Activated CD8-positive, alpha-beta T cell treated with anti-CD3 and anti-CD28 coated beads for 36 hours (primary cell): Measurements from ENCODE around the gene TLR8. TPM values are rescaled to one million over a fixed set of nuclear protein-coding genes. Genes with fewer than 3 reads are reported as not detected.
A peak's percentile ranks its signal among the peaks of the same experiment; 100 is the strongest.

ENCODE experiments used
- ATAC-seq: fragments of 200-7000 bp; cut with Tn5 transposase; one replicate; pipeline ENCODE4 v1.10.0; 2021; ENCODE audit warnings: mild to moderate bottlenecking, moderate library complexity
- CTCF ChIA-PET: fragments of 350-600 bp; sonication (Branson Sonifier 250); formaldehyde crosslinking; loops from one replicate; lab custom pipeline; 2021; ENCODE audit warnings: antibody characterized with exemption; lab: Charles Lee
- POLR2A ChIA-PET: fragments of 350-600 bp; sonication (Branson Sonifier 250); formaldehyde crosslinking; loops from one replicate; lab custom pipeline; 2021; ENCODE audit warnings: antibody characterized with exemption; lab: Charles Lee
- DNase-seq: peaks from one replicate; pipeline ENCODE4 v3.0.0-alpha.2; 2020
- H3K27ac Mint-ChIP-seq: one replicate; pipeline ENCODE4 v1.8.0; 2021; ENCODE audit warnings: mild to moderate bottlenecking, mixed read lengths
- H3K27me3 Mint-ChIP-seq: one replicate; pipeline ENCODE4 v1.8.0; 2021; ENCODE audit warnings: mixed read lengths
- H3K36me3 Mint-ChIP-seq: one replicate; pipeline ENCODE4 v1.8.0; 2021; ENCODE audit warnings: low read depth, mixed read lengths
- H3K4me1 Mint-ChIP-seq: one replicate; pipeline ENCODE4 v1.8.0; 2021; ENCODE audit warnings: low read depth, mixed read lengths
- H3K4me3 Mint-ChIP-seq: one replicate; pipeline ENCODE4 v1.8.0; 2021; ENCODE audit warnings: mild to moderate bottlenecking, moderate library complexity, mixed read lengths
- H3K9me3 Mint-ChIP-seq: one replicate; pipeline ENCODE4 v1.8.0; 2021; ENCODE audit warnings: mixed read lengths
- intact Hi-C: fragments of 100-400 bp; cut with micrococcal nuclease; formaldehyde crosslinking; loops from one replicate; pipeline ENCODE4 v1.10.0; 2022
- total RNA-seq, 2 experiments: library from RNA; stranded (reverse); gene quantifications; one replicate each; pipeline ENCODE4 v1.2.3, GENCODE V29; 2021
- TF ChIP-seq, protein P1 (sequence below): fragments of 200-600 bp; IDR thresholded peaks from one replicate; pipeline ENCODE4 v1.8.0; 2022; ENCODE audit warnings: antibody characterized with exemption, mild to moderate bottlenecking

The TLR8 gene
- total RNA-seq, 2 experiments from 2014 or later = not detected

DNA sequence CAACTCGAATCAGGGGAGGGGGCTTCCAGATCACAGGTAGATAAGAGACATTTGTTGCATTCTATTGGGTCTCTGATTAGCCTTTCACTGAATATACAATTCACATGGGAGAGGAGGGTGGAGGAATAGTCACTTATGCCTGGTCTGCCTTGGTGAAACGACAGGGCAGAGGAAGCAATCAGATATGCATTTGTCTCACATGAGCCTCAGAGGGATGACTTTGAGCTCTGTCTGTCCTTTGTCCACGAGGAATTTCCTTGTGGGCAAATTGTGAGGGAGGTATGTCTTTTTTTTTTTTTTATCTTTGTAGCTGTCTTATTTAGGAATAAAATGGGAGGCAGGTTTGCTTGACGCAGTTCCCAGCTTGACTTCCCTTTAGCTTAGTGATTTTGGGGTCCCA, 40.0 kb downstream of the TLR8 start:
- DNase-seq (no peak), ATAC-seq (no peak)
- intact Hi-C loops = loop anchor here (2.0 kb wide), 1 partner anchor 542 kb away; no protein-coding TSS in a partner anchor
- Mint-ChIP-seq H3K27ac (peak overlapping the region; percentile 95), H3K4me1 (peaks cover 45% of the 10 kb centered on the region), H3K9me3 (no peaks in the 10 kb centered on the region), H3K27me3 (no peaks in the 10 kb centered on the region), H3K4me3 (no peak overlapping the region), H3K36me3 (no peaks in the 10 kb centered on the region)
- TF ChIP-seq, protein P1, sequence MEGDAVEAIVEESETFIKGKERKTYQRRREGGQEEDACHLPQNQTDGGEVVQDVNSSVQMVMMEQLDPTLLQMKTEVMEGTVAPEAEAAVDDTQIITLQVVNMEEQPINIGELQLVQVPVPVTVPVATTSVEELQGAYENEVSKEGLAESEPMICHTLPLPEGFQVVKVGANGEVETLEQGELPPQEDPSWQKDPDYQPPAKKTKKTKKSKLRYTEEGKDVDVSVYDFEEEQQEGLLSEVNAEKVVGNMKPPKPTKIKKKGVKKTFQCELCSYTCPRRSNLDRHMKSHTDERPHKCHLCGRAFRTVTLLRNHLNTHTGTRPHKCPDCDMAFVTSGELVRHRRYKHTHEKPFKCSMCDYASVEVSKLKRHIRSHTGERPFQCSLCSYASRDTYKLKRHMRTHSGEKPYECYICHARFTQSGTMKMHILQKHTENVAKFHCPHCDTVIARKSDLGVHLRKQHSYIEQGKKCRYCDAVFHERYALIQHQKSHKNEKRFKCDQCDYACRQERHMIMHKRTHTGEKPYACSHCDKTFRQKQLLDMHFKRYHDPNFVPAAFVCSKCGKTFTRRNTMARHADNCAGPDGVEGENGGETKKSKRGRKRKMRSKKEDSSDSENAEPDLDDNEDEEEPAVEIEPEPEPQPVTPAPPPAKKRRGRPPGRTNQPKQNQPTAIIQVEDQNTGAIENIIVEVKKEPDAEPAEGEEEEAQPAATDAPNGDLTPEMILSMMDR = no peak
- ChIA-PET POLR2A (interaction anchor here (0.6 to 15.9 kb wide), 4 partner anchors 28 to 541 kb away, joined by 3 to 621 read pairs (median 3); partner anchors contain the start of gene TMSB4X), CTCF (interaction anchor here (0.6 to 10.1 kb wide), 63 partner anchors 9 to 561 kb away, joined by 3 to 150 read pairs (median 5); partner anchors contain the start of genes PRPS2 and TMSB4X)

DNA sequence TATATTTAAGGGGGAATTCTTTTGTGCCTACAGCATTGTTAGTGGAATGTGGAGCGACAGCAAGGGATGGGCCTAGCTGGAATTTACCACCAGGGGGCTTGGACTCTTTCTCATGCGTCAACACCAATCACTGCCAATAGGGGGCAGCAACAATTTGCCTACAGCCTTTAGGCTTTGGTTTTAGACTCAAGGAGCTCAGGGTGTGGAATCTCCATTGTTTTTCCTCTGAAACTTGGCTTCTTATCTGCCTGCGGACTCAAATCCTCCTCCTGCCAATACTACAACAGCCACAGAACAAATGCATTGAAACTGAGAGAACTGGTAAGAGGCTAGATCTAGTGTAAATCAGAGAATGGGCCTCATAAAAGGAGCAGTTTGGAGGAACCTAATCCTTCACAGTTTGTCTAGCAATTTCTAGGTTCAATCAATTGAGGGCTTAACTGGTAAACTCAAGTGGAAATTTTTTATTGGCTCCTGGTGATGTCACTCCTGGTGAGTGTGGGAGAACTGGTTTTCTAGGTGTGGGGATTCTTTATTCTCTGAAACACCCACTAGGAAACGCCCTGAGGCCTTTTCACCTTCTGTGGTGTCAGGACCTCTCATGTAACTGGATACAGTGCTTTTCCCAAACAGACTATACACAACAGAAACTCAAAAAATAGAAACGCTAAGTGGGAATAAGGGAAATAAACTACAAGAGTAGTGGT, 40.6 kb downstream of the TLR8 start:
- no peaks in the 10 kb centered on the region for H3K27me3 Mint-ChIP-seq
- ATAC-seq (peak; percentile 19), DNase-seq (peak; percentile 83)
- peak overlapping the region; percentile 65 for H3K4me3 Mint-ChIP-seq
- no peaks in the 10 kb centered on the region for H3K36me3 Mint-ChIP-seq
- POLR2A ChIA-PET = interaction anchor here (0.6 to 15.9 kb wide), 4 partner anchors 27 to 541 kb away, joined by 3 to 621 read pairs (median 3); partner anchors contain the start of gene TMSB4X
- CTCF ChIA-PET = interaction anchor here (0.6 to 10.1 kb wide), 70 partner anchors 10 to 741 kb away, joined by 3 to 150 read pairs (median 4); partner anchors contain the start of genes PRPS2 and TMSB4X
- H3K9me3 Mint-ChIP-seq = no peaks in the 10 kb centered on the region
- peak overlapping the region; percentile 95 for H3K27ac Mint-ChIP-seq
- intact Hi-C loops = loop anchor here (2.0 kb wide), 1 partner anchor 542 kb away; no protein-coding TSS in a partner anchor
- H3K4me1 Mint-ChIP-seq = peaks cover 47% of the 10 kb centered on the region
- TF ChIP-seq, protein P1 = peak; percentile 87

DNA sequence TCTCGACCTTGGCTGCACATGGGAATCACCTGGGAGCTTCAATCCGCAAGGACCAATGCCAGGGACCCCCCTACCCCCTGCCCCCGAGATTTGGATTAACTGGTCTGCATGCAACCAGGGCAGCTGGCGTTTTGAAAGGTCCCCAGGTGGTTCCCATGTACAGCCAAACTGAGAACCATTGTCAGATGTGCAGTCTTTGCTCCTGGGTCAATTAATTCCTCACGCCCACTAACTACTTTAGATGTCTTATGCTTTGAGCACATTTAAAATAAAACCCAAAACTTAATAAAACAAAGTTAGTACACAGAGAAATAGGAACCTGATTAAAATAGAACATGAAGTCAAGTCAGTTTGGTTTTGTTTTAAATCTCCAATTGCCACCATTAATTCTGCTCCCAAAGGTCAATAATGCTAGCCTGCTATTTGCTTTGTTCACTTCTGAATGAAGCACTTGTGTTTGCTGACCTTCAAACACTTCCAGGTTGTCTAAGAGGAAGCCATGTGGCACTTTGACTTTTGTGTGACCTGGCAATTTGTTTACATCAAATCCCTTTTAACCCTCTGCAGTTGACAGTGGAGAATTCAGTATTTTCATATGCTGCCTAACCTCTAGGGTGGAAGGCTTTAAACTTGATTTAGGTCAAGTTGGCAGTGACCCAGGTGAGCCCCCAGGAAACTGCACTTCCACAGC, 41.3 kb downstream of the TLR8 start:
- H3K27me3 Mint-ChIP-seq = no peaks in the 10 kb centered on the region
- no peaks in the 10 kb centered on the region for H3K9me3 Mint-ChIP-seq
- no peaks in the 10 kb centered on the region for H3K36me3 Mint-ChIP-seq
- POLR2A ChIA-PET = interaction anchor here (1.7 to 15.9 kb wide), 3 partner anchors 26 to 540 kb away, joined by 6 to 621 read pairs (median 9); partner anchors contain the start of gene TMSB4X
- intact Hi-C loops = loop anchor here (2.0 kb wide), 1 partner anchor 541 kb away; no protein-coding TSS in a partner anchor
- peak overlapping the region; percentile 95 for H3K27ac Mint-ChIP-seq
- peaks cover 49% of the 10 kb centered on the region for H3K4me1 Mint-ChIP-seq
- TF ChIP-seq, protein P1 = no peak
- CTCF ChIA-PET = interaction anchor here (0.8 to 10.1 kb wide), 16 partner anchors 9 to 539 kb away, joined by 3 to 150 read pairs (median 10); partner anchors contain the start of gene TMSB4X
- ATAC-seq (no peak), DNase-seq (no peak)
- H3K4me3 Mint-ChIP-seq = peak overlapping the region; percentile 65

DNA sequence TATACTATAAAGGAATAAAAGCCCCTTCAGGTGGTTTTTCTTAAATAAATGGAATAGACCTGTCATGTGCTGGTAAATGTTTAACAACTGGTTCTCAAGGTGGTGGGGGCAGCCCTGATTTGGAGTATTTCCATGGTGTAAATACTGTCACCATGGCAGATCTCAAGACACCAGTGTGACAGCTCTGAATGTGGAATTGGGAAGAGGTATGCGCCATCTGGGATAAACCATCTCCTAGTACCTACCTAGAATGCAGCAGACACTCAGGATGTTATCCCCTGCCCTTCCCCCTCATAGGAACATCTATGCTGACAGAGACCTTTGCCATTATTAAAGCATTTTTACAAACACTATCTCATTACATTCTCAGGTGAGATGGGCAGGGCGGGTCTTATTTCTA, 42.1 kb downstream of the TLR8 start:
- Mint-ChIP-seq H3K36me3 (no peaks in the 10 kb centered on the region), H3K4me1 (peaks cover 57% of the 10 kb centered on the region), H3K4me3 (peak overlapping the region; percentile 81), H3K9me3 (no peaks in the 10 kb centered on the region), H3K27me3 (no peaks in the 10 kb centered on the region), H3K27ac (peak overlapping the region; percentile 95)
- TF ChIP-seq, protein P1 = no peak
- CTCF ChIA-PET = interaction anchor here (4.5 to 10.1 kb wide), 2 partner anchors 23 to 143 kb away, joined by 25 to 150 read pairs; partner anchors contain the start of gene TMSB4X
- ATAC-seq = no peak
- POLR2A ChIA-PET = interaction anchor here (1.5 to 15.9 kb wide), 4 partner anchors 26 to 539 kb away, joined by 6 to 621 read pairs (median 8); partner anchors contain the start of gene TMSB4X
- no peak for DNase-seq
- intact Hi-C loops = no loop called here
